H1 (cell line): ENCODE results near the gene GAB2.

Source experiments
- BACH1 ChIP-seq: IDR thresholded peaks from 2 replicates; pipeline ENCODE4 v1.6.1; 2012; ENCODE audit warnings: low read length, improper control_type of control experiment
- CHD2 ChIP-seq: IDR thresholded peaks from 2 replicates; pipeline ENCODE4 v1.6.1; 2012; ENCODE audit warnings: low read length, improper control_type of control experiment
- CTCF ChIP-seq, 3 experiments: IDR thresholded peaks; 1 replicate in 2 of 3; 2 replicates in 1 of 3; pipeline versions ENCODE4 v1.5.1 to v1.6.1; 2011; ENCODE audit warnings: low read length in 3 of 3, mild to moderate bottlenecking in 3 of 3, inconsistent platforms in 2 of 3, low read depth in 1 of 3, moderate library complexity in 1 of 3; ENCODE audit not compliant: insufficient read depth in 1 of 3; ENCODE audit errors: control extremely low read depth in 1 of 3
- EP300 ChIP-seq, 2 experiments: IDR thresholded peaks; 1 replicate in 1 of 2; 2 replicates in 1 of 2; pipeline ENCODE4 v1.6.1; 2011 to 2012; ENCODE audit warnings: low read depth in 2 of 2, low read length in 2 of 2, mild to moderate bottlenecking in 2 of 2, borderline replicate concordance in 1 of 2, inconsistent platforms in 1 of 2, moderate library complexity in 1 of 2
- EZH2 ChIP-seq: fragments of 200-600 bp; sonication (generic); IDR thresholded peaks from 2 replicates; pipeline ENCODE4 v1.7.1; 2012; ENCODE audit warnings: low read depth, mild to moderate bottlenecking, moderate library complexity, low read length, inconsistent platforms; ENCODE audit not compliant: severe bottlenecking
- TAF1 ChIP-seq: IDR thresholded peaks from 2 replicates; pipeline ENCODE4 v1.6.1; 2011; ENCODE audit warnings: mild to moderate bottlenecking, low read depth, low read length
- ZNF274 ChIP-seq: IDR thresholded peaks from 2 replicates; pipeline ENCODE4 v1.7.0; 2012; ENCODE audit warnings: low read length, borderline replicate concordance; ENCODE audit errors: extremely low read depth
- TF ChIP-seq, protein P1 (sequence below): IDR thresholded peaks from 2 replicates; pipeline ENCODE4 v1.6.1; 2012; ENCODE audit warnings: inconsistent platforms

DNA sequence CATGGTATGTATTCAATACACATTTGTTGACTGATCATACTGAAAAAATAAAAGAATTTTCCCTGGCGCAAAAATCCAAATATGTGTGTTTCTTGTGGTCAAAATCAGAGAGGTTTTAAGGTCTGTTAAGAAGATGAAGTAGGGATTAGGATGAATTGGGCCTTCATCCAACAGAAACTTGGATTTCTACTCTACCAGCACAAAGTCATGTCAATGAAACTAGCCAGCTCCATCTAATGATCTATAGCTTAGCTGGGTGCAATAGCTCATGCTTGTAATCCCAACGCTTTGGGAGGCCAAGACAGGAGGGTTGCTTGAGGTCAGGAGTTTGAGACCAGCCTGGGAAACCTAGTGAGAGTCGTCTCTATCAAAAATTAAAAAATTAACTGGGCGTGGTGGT, 163.4 kb downstream of the GAB2 start:
- TF ChIP-seq CTCF (IDR thresholded peaks at IDR 0.05; ENCODE audit: control extremely low read depth in 1 of 3, insufficient read depth in 1 of 3, low read depth in 1 of 3, low read length in 3 of 3), result no peak
- TF ChIP-seq, protein P1, sequence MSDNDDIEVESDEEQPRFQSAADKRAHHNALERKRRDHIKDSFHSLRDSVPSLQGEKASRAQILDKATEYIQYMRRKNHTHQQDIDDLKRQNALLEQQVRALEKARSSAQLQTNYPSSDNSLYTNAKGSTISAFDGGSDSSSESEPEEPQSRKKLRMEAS, result no peak
- TF ChIP-seq EZH2, result no peak
- no peak for TF ChIP-seq BACH1
- TF ChIP-seq EP300 (IDR thresholded peaks at IDR 0.05; ENCODE audit: borderline replicate concordance in 1 of 2, low read depth in 2 of 2, low read length in 2 of 2), result no peak
- no peak for TF ChIP-seq TAF1
- TF ChIP-seq CHD2, result no peak
- no peak for TF ChIP-seq ZNF274
